ENCODE measurements around the gene KCNG2.

DNA sequence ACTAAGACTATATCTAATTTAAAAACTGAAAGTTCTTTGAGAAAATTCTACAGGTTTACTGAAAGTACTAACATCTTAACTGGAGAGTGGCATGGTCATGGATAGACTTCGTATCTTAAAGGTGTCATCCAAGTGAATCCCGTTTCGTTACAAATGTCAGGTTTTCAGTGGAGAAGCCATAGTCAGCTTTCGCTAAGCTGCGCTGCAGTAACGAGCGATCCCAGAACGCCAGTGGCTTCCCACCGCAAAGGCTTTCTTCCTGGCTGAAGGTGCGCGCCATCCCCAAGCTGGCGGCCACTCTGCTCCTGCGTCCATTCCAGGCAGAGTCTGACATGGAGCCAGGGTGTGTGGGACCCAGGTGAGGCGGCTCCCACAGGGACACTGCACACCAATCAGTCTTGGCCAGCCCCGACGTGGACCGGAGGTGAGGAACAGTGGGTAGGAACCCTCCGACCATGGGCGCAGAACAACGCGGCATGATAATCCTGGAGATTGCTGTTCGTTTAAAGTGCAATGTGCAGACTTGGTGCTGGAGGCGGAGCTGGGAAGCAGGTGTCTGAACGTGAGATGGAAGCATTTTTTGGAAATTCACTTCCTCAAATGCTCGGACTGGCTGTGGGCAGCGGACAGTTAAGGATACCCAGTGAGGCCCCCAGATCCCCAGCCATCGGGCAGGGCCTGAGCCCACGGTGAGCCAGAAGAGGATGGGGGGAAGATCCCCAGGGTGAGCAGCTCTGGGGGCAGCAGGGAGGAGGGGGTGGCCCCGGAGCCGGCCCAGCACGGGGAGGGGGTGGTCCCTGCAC lies 27.8 kb upstream of the KCNG2 start:
- TF ChIP-seq POLR2AphosphoS5 (IDR thresholded peaks at IDR 0.05): no peak
- TF ChIP-seq, protein P1, sequence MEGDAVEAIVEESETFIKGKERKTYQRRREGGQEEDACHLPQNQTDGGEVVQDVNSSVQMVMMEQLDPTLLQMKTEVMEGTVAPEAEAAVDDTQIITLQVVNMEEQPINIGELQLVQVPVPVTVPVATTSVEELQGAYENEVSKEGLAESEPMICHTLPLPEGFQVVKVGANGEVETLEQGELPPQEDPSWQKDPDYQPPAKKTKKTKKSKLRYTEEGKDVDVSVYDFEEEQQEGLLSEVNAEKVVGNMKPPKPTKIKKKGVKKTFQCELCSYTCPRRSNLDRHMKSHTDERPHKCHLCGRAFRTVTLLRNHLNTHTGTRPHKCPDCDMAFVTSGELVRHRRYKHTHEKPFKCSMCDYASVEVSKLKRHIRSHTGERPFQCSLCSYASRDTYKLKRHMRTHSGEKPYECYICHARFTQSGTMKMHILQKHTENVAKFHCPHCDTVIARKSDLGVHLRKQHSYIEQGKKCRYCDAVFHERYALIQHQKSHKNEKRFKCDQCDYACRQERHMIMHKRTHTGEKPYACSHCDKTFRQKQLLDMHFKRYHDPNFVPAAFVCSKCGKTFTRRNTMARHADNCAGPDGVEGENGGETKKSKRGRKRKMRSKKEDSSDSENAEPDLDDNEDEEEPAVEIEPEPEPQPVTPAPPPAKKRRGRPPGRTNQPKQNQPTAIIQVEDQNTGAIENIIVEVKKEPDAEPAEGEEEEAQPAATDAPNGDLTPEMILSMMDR (IDR thresholded peaks at IDR 0.05): no peak

All from transverse colon (tissue), 4 donors.